CD4-positive, alpha-beta T cell treated with Interleukin-10 for 1 hour (primary cell): ENCODE data around the gene EBF4.

Experiments used
- DNase-seq: peaks from one replicate; pipeline ENCODE4 v3.0.0-alpha.2; 2020

The EBF4 gene

GRCh38 chr20:2692036-2692885, at the start of gene EBF4:
Gene EBF4 (plus strand): TSS chr20:2692780. CDS start chr20:2693646, 866 bp downstream.
- DNase-seq = peak; percentile 41

GRCh38 chr20:2643708-2644107, 48.9 kb upstream of the EBF4 start:
- DNase-seq = no peak

GRCh38 chr20:2651772-2652723, 40.5 kb upstream of the EBF4 start, which contains the start of gene NOP56:
Gene NOP56 (plus strand): TSS chr20:2652632. CDS start chr20:2652661, 29 bp downstream.
- peak; percentile 95 for DNase-seq

- peak; percentile 23 for DNase-seq
These were observed 39.6 kb upstream of the EBF4 start for GRCh38 chr20:2652724-2653555.

GRCh38 chr20:2653556-2654383, 38.8 kb upstream of the EBF4 start:
- DNase-seq = no peak

GRCh38 chr20:2654384-2654822, 38.2 kb upstream of the EBF4 start:
- no peak for DNase-seq

- DNase-seq = no peak
These were observed 37.7 kb upstream of the EBF4 start for GRCh38 chr20:2654831-2655230.

GRCh38 chr20:2655331-2656116, 37.1 kb upstream of the EBF4 start:
- DNase-seq = no peak

- no peak for DNase-seq
These were observed 36.0 kb upstream of the EBF4 start for GRCh38 chr20:2656471-2657117.

- no peak for DNase-seq
These were observed 35.3 kb upstream of the EBF4 start for GRCh38 chr20:2657241-2657640.

GRCh38 chr20:2657674-2658073, 34.9 kb upstream of the EBF4 start:
- DNase-seq = no peak

GRCh38 chr20:2658414-2659354, 33.9 kb upstream of the EBF4 start:
- no peak for DNase-seq

GRCh38 chr20:2659547-2659946, 33.0 kb upstream of the EBF4 start:
- DNase-seq = no peak

- no peak for DNase-seq
These were observed 29.2 kb upstream of the EBF4 start for GRCh38 chr20:2663364-2663886.

GRCh38 chr20:2663887-2664719, 28.5 kb upstream of the EBF4 start, which contains the start of gene IDH3B:
Gene IDH3B (minus strand): TSS chr20:2664216. CDS start chr20:2664188, 28 bp downstream.
- peak; percentile 93 for DNase-seq

GRCh38 chr20:2671977-2672376, 20.6 kb upstream of the EBF4 start:
- DNase-seq = no peak

GRCh38 chr20:2672446-2672845, 20.1 kb upstream of the EBF4 start:
- DNase-seq = no peak

GRCh38 chr20:2673453-2673852, 19.1 kb upstream of the EBF4 start:
- no peak for DNase-seq
